H9 (cell line): Measurements from ENCODE around the gene OR2A5. TPM values are rescaled to one million over a fixed set of nuclear protein-coding genes. Genes with fewer than 3 reads are reported as not detected.

ENCODE experiments used
- DNase-seq: peaks from one replicate; pipeline ENCODE4 v3.0.0-alpha.2; 2017
- H2AFZ ChIP-seq: one replicate; pipeline ENCODE4 v1.6.1; 2013; ENCODE audit warnings: mild to moderate bottlenecking, low read length, control low read depth, moderate library complexity
- H2AK5ac ChIP-seq: 2 replicates; pipeline ENCODE4 v1.6.1; 2013; ENCODE audit warnings: low read length, control low read depth, mixed read lengths; ENCODE audit not compliant: insufficient read length
- H2BK120ac ChIP-seq: one replicate; pipeline ENCODE4 v1.6.1; 2013; ENCODE audit warnings: low read depth, mild to moderate bottlenecking, low read length, control low read depth, inconsistent platforms; ENCODE audit not compliant: poor library complexity, severe bottlenecking
- H2BK12ac ChIP-seq: 2 replicates; pipeline ENCODE4 v1.6.1; 2013; ENCODE audit warnings: low read length, control low read depth, mixed read lengths, low read depth; ENCODE audit not compliant: insufficient read length
- H2BK15ac ChIP-seq: 2 replicates; pipeline ENCODE4 v1.6.1; 2013; ENCODE audit warnings: low read depth, low read length, control low read depth
- H2BK20ac ChIP-seq: one replicate; pipeline ENCODE4 v1.6.1; 2013; ENCODE audit warnings: low read depth, mild to moderate bottlenecking, low read length, control low read depth, inconsistent platforms; ENCODE audit not compliant: poor library complexity, severe bottlenecking
- H2BK5ac ChIP-seq: 2 replicates; pipeline ENCODE4 v1.6.1; 2013; ENCODE audit warnings: low read length, control low read depth, mixed read lengths; ENCODE audit not compliant: insufficient read length
- H3K14ac ChIP-seq: 2 replicates; pipeline ENCODE4 v1.6.1; 2013; ENCODE audit warnings: low read length, control low read depth; ENCODE audit not compliant: insufficient read depth
- H3K18ac ChIP-seq: 2 replicates; pipeline ENCODE4 v1.6.1; 2013; ENCODE audit warnings: low read depth, mild to moderate bottlenecking, mixed read lengths, low read length, control low read depth; ENCODE audit not compliant: insufficient read length
- H3K23ac ChIP-seq: 2 replicates; pipeline ENCODE4 v1.6.1; 2013; ENCODE audit warnings: low read length, control low read depth, mixed read lengths, low read depth; ENCODE audit not compliant: insufficient read length
- H3K23me2 ChIP-seq: 2 replicates; pipeline ENCODE4 v1.6.1; 2013; ENCODE audit warnings: low read depth, mild to moderate bottlenecking, mixed read lengths, low read length, control low read depth; ENCODE audit not compliant: insufficient read length, poor library complexity, severe bottlenecking
- H3K27ac ChIP-seq: 2 replicates; pipeline ENCODE4 v1.5.1; 2013; ENCODE audit warnings: low read length, control low read depth, mixed read lengths, low read depth; ENCODE audit not compliant: insufficient read length
- H3K27me3 ChIP-seq: 2 replicates; pipeline ENCODE4 v1.6.1; 2013; ENCODE audit warnings: low read length, control low read depth, inconsistent platforms; ENCODE audit not compliant: insufficient read depth
- H3K4ac ChIP-seq: 2 replicates; pipeline ENCODE4 v1.6.1; 2013; ENCODE audit warnings: low read depth, mild to moderate bottlenecking, control low read depth, inconsistent platforms, low read length, moderate library complexity
- H3K4me1 ChIP-seq: 2 replicates; pipeline ENCODE4 v1.6.1; 2013; ENCODE audit warnings: low read length, control low read depth, inconsistent platforms; ENCODE audit not compliant: insufficient read depth
- H3K4me2 ChIP-seq: 2 replicates; pipeline ENCODE4 v1.6.1; 2013; ENCODE audit warnings: low read length, control low read depth, mixed read lengths; ENCODE audit not compliant: insufficient read length, insufficient read depth
- H3K56ac ChIP-seq: 2 replicates; pipeline ENCODE4 v1.6.1; 2013; ENCODE audit warnings: low read depth, mild to moderate bottlenecking, mixed read lengths, low read length, control low read depth; ENCODE audit not compliant: insufficient read length
- H3K79me1 ChIP-seq: 2 replicates; pipeline ENCODE4 v1.6.1; 2013; ENCODE audit warnings: low read depth, mild to moderate bottlenecking, moderate library complexity, low read length, control low read depth, inconsistent platforms; ENCODE audit not compliant: insufficient read depth, poor library complexity, severe bottlenecking
- H3K79me2 ChIP-seq: 2 replicates; pipeline ENCODE4 v1.6.1; 2013; ENCODE audit warnings: low read length, control low read depth, inconsistent platforms; ENCODE audit not compliant: insufficient read depth
- H3K9ac ChIP-seq: 2 replicates; pipeline ENCODE4 v1.6.1; 2013; ENCODE audit warnings: low read length, control low read depth, mixed read lengths; ENCODE audit not compliant: insufficient read length; ENCODE audit errors: extremely low read depth
- H3K9me3 ChIP-seq: one replicate; pipeline ENCODE4 v1.6.1; 2013; ENCODE audit warnings: low read depth, low read length, inconsistent platforms; ENCODE audit not compliant: control insufficient read depth
- H3T11ph ChIP-seq: one replicate; pipeline ENCODE4 v1.6.1; 2013; ENCODE audit warnings: mild to moderate bottlenecking, low read length, control low read depth, inconsistent platforms
- H4K20me1 ChIP-seq: one replicate; pipeline ENCODE4 v1.6.1; 2013; ENCODE audit not compliant: control insufficient read depth, insufficient read length, insufficient read depth
- H4K5ac ChIP-seq: 2 replicates; pipeline ENCODE4 v1.6.1; 2013; ENCODE audit warnings: low read depth, mild to moderate bottlenecking, mixed read lengths, low read length, control low read depth; ENCODE audit not compliant: insufficient read length
- H4K8ac ChIP-seq: replicated peaks from 2 replicates; pipeline ENCODE4 v1.6.1; 2013; ENCODE audit warnings: low read length, control low read depth, mixed read lengths, low read depth; ENCODE audit not compliant: insufficient read length
- H4K91ac ChIP-seq: 2 replicates; pipeline ENCODE4 v1.6.1; 2013; ENCODE audit warnings: low read depth, mild to moderate bottlenecking, moderate library complexity, mixed read lengths, low read length, control low read depth; ENCODE audit not compliant: insufficient read length
- H3K27ac Mint-ChIP-seq, 3 experiments: 2 replicates in 2 of 3; 3 replicates in 1 of 3; pipeline ENCODE4 v1.8.0; 2020 to 2021; ENCODE audit warnings: mixed read lengths in 3 of 3, mild to moderate bottlenecking in 1 of 3, moderate library complexity in 1 of 3
- H3K27me3 Mint-ChIP-seq: 2 replicates; pipeline ENCODE4 v1.8.0; 2021; ENCODE audit warnings: low read depth, mild to moderate bottlenecking, moderate library complexity, mixed read lengths
- H3K36me3 Mint-ChIP-seq, 3 experiments: 2 replicates in 2 of 3; 3 replicates in 1 of 3; pipeline ENCODE4 v1.8.0; 2020 to 2021; ENCODE audit warnings: low read depth in 3 of 3, mixed read lengths in 3 of 3; ENCODE audit not compliant: insufficient read depth in 1 of 3
- H3K4me1 Mint-ChIP-seq, 2 experiments: 2 replicates each; pipeline ENCODE4 v1.8.0; 2020; ENCODE audit warnings: mixed read lengths in 2 of 2
- H3K4me3 Mint-ChIP-seq, 2 experiments: 2 replicates in 1 of 2; 3 replicates in 1 of 2; pipeline ENCODE4 v1.8.0; 2020 to 2021; ENCODE audit warnings: mild to moderate bottlenecking in 2 of 2, mixed read lengths in 2 of 2, moderate library complexity in 1 of 2
- H3K9me3 Mint-ChIP-seq, 2 experiments: 2 replicates in 1 of 2; 3 replicates in 1 of 2; pipeline ENCODE4 v1.8.0; 2020; ENCODE audit warnings: mild to moderate bottlenecking in 2 of 2, mixed read lengths in 2 of 2, moderate library complexity in 1 of 2
- WGBS: extraction: QIAGEN DNeasy Blood & Tissue Kit; methylation state at CpG from one replicate; pipeline ENCODE4 v1.1.7; 2013; ENCODE audit warnings: missing lambda C conversion rate, low lambda C conversion rate, mixed read lengths; ENCODE audit not compliant: insufficient read length; ENCODE audit errors: extremely low coverage; 5-methylcytosine and 5-hydroxymethylcytosine counted together
- total RNA-seq: library from RNA; stranded (reverse); gene quantifications from 2 replicates; pipeline ENCODE4 v1.2.1, GENCODE V29; 2021
- TF ChIP-seq, protein P1 (sequence below): fragments of 200-600 bp; sonication (generic); conservative IDR thresholded peaks from 3 replicates; pipeline ENCODE4 v1.8.0; 2021; ENCODE audit warnings: antibody characterized with exemption, mild to moderate bottlenecking

Gene OR2A5
- total RNA-seq, 1 experiment from 2014 or later, result not detected

DNA sequence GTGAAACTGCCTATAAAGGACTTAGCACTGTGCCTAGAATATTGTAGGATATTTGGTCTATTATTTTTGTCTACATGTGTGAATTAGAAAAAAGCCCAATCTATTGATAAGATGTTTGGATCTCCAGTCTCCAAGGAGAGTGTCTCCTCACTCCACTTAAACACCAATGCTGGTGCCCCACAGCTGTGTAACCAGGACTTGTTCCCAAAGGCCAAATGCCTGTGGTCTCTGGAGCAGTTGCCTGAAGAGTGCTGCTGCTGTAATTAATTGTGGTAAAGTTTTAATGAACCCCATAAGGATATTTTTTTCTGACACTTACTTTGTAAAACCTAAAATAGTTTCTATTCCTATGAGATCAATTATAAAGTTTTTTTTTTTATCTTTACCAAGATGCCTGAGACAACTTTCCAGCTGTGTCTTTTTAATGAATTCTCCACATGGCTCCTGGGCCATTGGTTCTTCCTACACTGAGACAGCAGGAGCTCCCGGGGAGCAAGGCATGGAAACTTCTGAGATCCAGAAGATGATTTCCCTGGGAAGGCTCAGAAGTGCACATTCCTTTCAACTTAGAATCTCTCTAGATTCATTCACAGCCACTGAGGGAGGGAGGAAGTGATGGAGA, 11.2 kb upstream of the OR2A5 start:
- Histone ChIP-seq H2BK20ac (no peak overlapping the region), H3K79me2 (no peaks in the 10 kb centered on the region), H3K9ac (no peak overlapping the region), H3K18ac (no peak overlapping the region), H3K4me2 (no peak overlapping the region), H3K27me3 (no peaks in the 10 kb centered on the region), H3K27ac (no peak overlapping the region), H3K4ac (no peak overlapping the region), H2AK5ac (no peak overlapping the region), H3K79me1 (no peaks in the 10 kb centered on the region), H2AFZ (no peak overlapping the region), H3T11ph (no peak overlapping the region), H3K23me2 (no peaks in the 10 kb centered on the region), H3K23ac (no peak overlapping the region), H2BK5ac (no peak overlapping the region), H3K9me3 (no peaks in the 10 kb centered on the region), H2BK15ac (no peak overlapping the region), H3K14ac (no peak overlapping the region), H4K20me1 (no peaks in the 10 kb centered on the region), H3K4me1 (no peaks in the 10 kb centered on the region), H2BK120ac (no peak overlapping the region), H2BK12ac (no peak overlapping the region), H4K91ac (no peak overlapping the region), H3K56ac (no peak overlapping the region), H4K5ac (no peak overlapping the region), H4K8ac (no peak overlapping the region)
- Mint-ChIP-seq H3K36me3 (no peaks in the 10 kb centered on the region), H3K4me3 (no peak overlapping the region), H3K27ac (no peak overlapping the region), H3K4me1 (no peaks in the 10 kb centered on the region; a peak in 1 of 4 replicates), H3K9me3 (no peaks in the 10 kb centered on the region), H3K27me3 (no peaks in the 10 kb centered on the region)
- no CpG with 5 or more reads among the region's 1 CpG for WGBS
- TF ChIP-seq, protein P1, sequence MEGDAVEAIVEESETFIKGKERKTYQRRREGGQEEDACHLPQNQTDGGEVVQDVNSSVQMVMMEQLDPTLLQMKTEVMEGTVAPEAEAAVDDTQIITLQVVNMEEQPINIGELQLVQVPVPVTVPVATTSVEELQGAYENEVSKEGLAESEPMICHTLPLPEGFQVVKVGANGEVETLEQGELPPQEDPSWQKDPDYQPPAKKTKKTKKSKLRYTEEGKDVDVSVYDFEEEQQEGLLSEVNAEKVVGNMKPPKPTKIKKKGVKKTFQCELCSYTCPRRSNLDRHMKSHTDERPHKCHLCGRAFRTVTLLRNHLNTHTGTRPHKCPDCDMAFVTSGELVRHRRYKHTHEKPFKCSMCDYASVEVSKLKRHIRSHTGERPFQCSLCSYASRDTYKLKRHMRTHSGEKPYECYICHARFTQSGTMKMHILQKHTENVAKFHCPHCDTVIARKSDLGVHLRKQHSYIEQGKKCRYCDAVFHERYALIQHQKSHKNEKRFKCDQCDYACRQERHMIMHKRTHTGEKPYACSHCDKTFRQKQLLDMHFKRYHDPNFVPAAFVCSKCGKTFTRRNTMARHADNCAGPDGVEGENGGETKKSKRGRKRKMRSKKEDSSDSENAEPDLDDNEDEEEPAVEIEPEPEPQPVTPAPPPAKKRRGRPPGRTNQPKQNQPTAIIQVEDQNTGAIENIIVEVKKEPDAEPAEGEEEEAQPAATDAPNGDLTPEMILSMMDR, result no peak
- no peak for DNase-seq
